Measurements from ENCODE around the gene UGT3A1. TPM values are rescaled to one million over a fixed set of nuclear protein-coding genes. Genes with fewer than 3 reads are reported as not detected.
"Not testable (repeated sequence)": the region's sequence is repeated elsewhere in the genome, so short reads cannot be mapped to it uniquely, and the experiment has no call there.

Gene UGT3A1
- not detected in 2 replicates for total RNA-seq (2014; rRNA removed; shearing (Covaris generic))
- not detected in 2 replicates for polyA plus RNA-seq (2015; cell fraction: cytosol; rRNA removed)
- not detected in 2 replicates for polyA plus RNA-seq (2015; cell fraction: nucleus; rRNA removed)

DNA sequence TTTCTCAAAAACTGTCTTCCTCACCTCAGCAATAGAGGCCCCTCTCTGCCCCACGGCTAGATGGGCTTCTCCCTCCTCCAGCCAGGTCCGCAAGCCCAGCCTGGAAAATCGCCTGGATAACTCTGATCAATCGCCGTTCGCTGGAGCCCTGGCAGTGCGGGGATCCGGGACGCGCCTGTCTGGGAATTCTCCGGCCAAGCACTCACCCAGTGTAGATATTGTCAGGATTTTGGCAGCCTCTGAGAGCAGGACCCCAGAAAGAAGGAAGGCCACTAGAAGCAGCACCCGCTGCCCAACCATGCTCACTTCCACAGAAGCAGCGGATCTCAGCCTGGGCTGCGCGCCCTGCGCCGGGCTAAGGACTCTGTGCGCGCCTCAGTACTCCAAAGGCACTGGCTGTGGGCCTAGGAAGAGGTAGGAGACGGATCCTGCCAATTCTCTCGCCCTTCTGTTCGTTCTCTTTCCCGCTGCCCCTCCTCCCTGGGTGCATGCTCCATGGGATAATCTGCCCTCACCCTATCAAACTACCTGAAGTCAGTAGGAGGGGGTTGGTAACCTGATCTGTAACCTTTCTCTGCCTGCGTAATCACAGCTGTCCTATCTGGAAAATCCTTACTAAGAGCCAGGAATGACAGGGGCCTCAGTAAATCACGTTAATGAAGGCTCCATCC lies at the start of gene UGT3A1:
TSS of gene UGT3A1 (minus strand) at position 450 of the 671 bp plus-strand sequence. CDS start at position 300, 150 bp downstream.
- DNase-seq (ENCODE audit: low read depth, low spot score) = no peak

GRCh38 chr5:36035696-36036095 lies 44.5 kb upstream of the UGT3A1 start:
- no peak for DNase-seq (ENCODE audit: low read depth, low spot score)
- in situ Hi-C loops (cut with HindIII; ENCODE audit: low pct_unique_long_range_greater_than_20kb, low sequenced_read_pairs) = no loop called here

More for the DNA sequence above, at the start of gene UGT3A1:
- in situ Hi-C loops (cut with HindIII; ENCODE audit: low pct_unique_long_range_greater_than_20kb, low sequenced_read_pairs) = no loop called here

DNA sequence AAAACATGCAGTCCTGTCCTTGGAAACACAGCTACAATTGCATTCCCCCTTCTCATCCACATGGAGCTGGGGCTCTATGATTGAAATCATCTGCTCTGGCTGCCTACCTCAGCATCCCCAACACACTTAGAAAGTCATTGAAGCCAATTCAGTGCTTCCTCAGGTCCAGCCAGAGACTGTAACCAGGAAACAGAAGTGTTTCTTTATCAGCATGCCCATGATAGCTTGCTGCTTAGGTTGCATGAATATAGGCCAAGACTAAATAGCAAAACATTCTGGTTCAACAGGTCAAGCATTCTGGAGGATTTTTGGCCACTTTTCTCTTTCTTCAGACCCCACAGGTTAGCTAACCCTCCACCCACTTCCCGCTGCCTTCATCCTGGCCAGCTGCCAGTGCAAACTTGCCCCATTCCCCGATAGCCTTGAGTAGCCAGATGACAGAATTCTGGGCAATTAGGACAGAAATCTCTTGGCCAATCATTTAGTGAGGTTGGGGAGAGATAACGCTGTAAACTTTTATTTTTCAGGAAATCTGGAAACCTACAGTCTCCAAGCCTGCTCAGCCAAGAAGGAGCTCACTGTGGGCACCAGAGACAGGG lies 43.4 kb upstream of the UGT3A1 start:
- DNase-seq (ENCODE audit: low read depth, low spot score); in situ Hi-C loops (cut with HindIII; ENCODE audit: low pct_unique_long_range_greater_than_20kb, low sequenced_read_pairs): not testable (repeated sequence)

GRCh38 chr5:36033486-36033885 lies 42.3 kb upstream of the UGT3A1 start:
- in situ Hi-C loops (cut with HindIII; ENCODE audit: low pct_unique_long_range_greater_than_20kb, low sequenced_read_pairs) = no loop called here

DNA sequence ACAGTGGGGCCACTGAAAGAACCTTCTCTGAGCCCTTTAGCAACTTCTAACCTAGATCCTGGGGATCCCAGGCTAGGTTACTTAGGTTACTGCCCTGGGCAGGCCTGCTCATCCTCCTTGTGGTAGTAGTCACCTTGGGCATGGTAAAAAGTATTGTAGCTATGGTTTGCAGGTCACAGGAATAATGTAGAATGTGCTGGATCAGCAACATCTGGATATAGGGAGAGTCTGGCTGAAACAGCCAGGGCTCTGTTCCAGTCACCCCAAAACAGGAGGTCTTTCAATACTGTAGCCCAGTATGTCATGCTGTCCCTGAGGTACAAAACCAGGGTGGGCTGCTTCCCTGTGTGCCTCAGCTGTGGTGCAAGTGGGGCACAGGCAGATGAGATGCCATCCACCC lies 41.9 kb upstream of the UGT3A1 start:
- DNase-seq (ENCODE audit: low read depth, low spot score) = no peak
- in situ Hi-C loops (cut with HindIII; ENCODE audit: low pct_unique_long_range_greater_than_20kb, low sequenced_read_pairs) = no loop called here

More at GRCh38 chr5:36033486-36033885, 42.3 kb upstream of the UGT3A1 start:
- no peak for DNase-seq (ENCODE audit: low read depth, low spot score)

DNA sequence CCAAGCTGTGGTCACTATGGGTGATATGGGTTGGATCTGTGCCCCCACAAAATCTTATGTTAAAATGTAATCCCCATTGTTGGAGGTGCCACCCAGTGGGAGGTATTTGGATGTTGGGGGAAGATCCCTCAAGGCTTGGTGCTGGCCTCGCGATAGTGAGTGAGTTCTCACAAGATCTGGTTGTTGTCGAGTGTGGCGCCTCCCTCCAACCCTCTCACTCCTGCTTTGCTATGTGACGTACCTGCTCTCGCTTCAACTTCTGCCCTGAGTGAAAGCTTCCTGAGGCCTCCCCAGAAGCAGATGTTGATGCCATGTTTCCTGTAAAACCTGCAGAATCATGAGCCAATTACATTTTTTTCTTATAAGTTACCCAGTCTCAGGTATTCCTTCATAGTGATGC lies 40.0 kb upstream of the UGT3A1 start:
- no peak for DNase-seq (ENCODE audit: low read depth, low spot score)

DNA sequence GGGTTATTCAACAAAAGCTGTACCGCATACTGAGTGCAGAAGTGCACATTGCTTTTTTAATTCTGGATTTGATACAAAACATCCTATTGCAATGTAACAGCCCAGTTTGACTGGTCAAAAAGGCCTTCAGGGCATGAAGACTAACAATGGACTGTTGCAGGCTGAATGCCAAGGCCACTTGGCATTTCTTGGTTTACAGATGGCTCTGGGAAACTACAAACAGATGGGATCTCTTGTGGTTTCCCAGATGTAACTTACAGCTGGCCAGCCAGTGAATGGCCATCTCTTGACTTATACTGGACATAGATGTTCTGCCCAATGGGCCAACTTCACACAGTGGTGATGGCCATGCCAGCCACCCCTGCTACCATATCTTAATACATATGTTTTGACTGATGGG lies 38.7 kb upstream of the UGT3A1 start:
- in situ Hi-C loops (cut with HindIII; ENCODE audit: low pct_unique_long_range_greater_than_20kb, low sequenced_read_pairs) = no loop called here
- DNase-seq (ENCODE audit: low read depth, low spot score) = no peak

More for the DNA sequence above, 40.0 kb upstream of the UGT3A1 start:
- in situ Hi-C loops (cut with HindIII; ENCODE audit: low pct_unique_long_range_greater_than_20kb, low sequenced_read_pairs) = no loop called here

- in situ Hi-C loops (cut with HindIII; ENCODE audit: low pct_unique_long_range_greater_than_20kb, low sequenced_read_pairs) = no loop called here
- DNase-seq (ENCODE audit: low read depth, low spot score) = no peak
Observed at GRCh38 chr5:36028816-36029465, 37.8 kb upstream of the UGT3A1 start.

GRCh38 chr5:36027711-36028110 lies 36.5 kb upstream of the UGT3A1 start:
- in situ Hi-C loops (cut with HindIII; ENCODE audit: low pct_unique_long_range_greater_than_20kb, low sequenced_read_pairs) = no loop called here
- no peak for DNase-seq (ENCODE audit: low read depth, low spot score)

GRCh38 chr5:36026706-36027465 lies 35.7 kb upstream of the UGT3A1 start:
- in situ Hi-C loops (cut with HindIII; ENCODE audit: low pct_unique_long_range_greater_than_20kb, low sequenced_read_pairs) = no loop called here
- DNase-seq (ENCODE audit: low read depth, low spot score) = no peak

GRCh38 chr5:36022246-36022645 lies 31.1 kb upstream of the UGT3A1 start:
- DNase-seq (ENCODE audit: low read depth, low spot score); in situ Hi-C loops (cut with HindIII; ENCODE audit: low pct_unique_long_range_greater_than_20kb, low sequenced_read_pairs): not testable (repeated sequence)

DNA sequence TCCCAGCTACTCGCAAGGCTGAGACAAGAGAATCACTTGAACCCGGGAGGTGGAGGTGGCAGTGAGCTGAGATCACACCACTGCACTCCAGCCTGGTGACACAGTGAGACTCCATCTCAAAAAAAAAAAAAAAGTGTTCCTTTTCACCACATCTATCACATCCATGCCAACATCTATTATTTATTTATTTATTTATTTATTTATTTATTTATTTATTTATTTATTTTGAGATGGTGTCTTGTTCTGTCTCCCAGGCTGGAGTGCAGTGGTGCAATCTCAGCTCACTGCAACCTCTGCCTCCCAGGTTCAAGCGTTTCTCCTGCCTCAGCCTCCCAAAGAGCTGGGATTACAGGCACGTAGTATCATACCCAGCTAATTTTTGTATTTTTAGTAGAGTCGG lies 28.4 kb upstream of the UGT3A1 start:
- in situ Hi-C loops (cut with HindIII; ENCODE audit: low pct_unique_long_range_greater_than_20kb, low sequenced_read_pairs); DNase-seq (ENCODE audit: low read depth, low spot score): not testable (repeated sequence)

GRCh38 chr5:36017622-36018021 lies 26.4 kb upstream of the UGT3A1 start:
- in situ Hi-C loops (cut with HindIII; ENCODE audit: low pct_unique_long_range_greater_than_20kb, low sequenced_read_pairs) = no loop called here
- DNase-seq (ENCODE audit: low read depth, low spot score) = no peak

DNA sequence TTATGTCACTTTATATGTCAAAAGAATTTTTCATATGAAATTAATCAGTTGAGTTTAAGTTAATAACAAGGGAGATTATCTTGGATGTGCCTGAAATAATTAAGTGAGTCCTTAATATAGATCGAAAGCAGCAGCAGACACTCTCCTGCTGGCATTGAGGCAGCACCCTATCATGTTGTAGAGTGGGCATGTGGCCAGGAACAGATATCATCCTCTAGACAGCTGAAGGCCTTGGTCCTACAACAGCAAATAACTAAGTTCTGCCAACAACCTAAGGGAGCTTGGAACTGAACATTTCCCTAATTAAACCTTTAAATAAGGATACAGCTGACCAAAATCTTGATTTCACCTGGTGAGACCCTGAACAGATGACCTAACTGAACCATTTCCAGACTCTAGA lies 25.8 kb upstream of the UGT3A1 start:
- DNase-seq (ENCODE audit: low read depth, low spot score) = no peak
- in situ Hi-C loops (cut with HindIII; ENCODE audit: low pct_unique_long_range_greater_than_20kb, low sequenced_read_pairs) = no loop called here

DNA sequence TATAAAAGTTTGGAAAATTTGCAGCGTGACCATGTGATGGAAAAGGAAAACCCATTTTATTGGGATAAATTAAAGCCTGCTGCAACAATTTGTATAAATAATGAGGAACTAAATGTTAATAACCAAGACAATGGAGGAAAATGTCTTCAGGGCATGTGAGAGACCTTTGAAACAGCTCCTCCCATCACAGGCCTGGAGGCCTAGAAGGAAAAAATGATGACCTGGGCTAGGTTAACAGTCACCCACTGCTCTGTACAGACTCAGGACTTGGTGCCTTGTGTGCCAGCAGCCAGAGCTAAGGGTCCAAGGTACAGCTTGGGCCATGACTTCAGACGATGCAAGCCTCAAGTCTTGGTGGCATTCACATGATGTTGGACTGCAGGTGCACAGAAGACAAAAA lies 22.0 kb upstream of the UGT3A1 start:
- no peak for DNase-seq (ENCODE audit: low read depth, low spot score)
- in situ Hi-C loops (cut with HindIII; ENCODE audit: low pct_unique_long_range_greater_than_20kb, low sequenced_read_pairs) = no loop called here

- DNase-seq (ENCODE audit: low read depth, low spot score) = no peak
- in situ Hi-C loops (cut with HindIII; ENCODE audit: low pct_unique_long_range_greater_than_20kb, low sequenced_read_pairs) = no loop called here
Observed at GRCh38 chr5:36009698-36010097, 18.5 kb upstream of the UGT3A1 start.

- in situ Hi-C loops (cut with HindIII; ENCODE audit: low pct_unique_long_range_greater_than_20kb, low sequenced_read_pairs) = no loop called here
- DNase-seq (ENCODE audit: low read depth, low spot score) = no peak
Observed at GRCh38 chr5:36007366-36007765, 16.2 kb upstream of the UGT3A1 start.

GRCh38 chr5:36006163-36006562 lies 15.0 kb upstream of the UGT3A1 start:
- in situ Hi-C loops (cut with HindIII; ENCODE audit: low pct_unique_long_range_greater_than_20kb, low sequenced_read_pairs) = no loop called here
- DNase-seq (ENCODE audit: low read depth, low spot score) = no peak

All from SK-MEL-5 (cell line).